H1 (cell line): Measurements from ENCODE around the gene ADRA2C. TPM values are rescaled to one million over a fixed set of nuclear protein-coding genes. Genes with fewer than 3 reads are reported as not detected.

ENCODE experiments used
- CTCF ChIA-PET: fragments of 300-600 bp; sonication (Branson Sonifier 250); formaldehyde crosslinking; loops from one replicate; lab custom pipeline; 2021; ENCODE audit not compliant: partially characterized antibody; lab: Charles Lee
- POLR2A ChIA-PET: fragments of 300-600 bp; sonication (Branson Sonifier 250); formaldehyde crosslinking; loops from one replicate; lab custom pipeline; 2021; ENCODE audit warnings: inconsistent platforms; ENCODE audit not compliant: partially characterized antibody; lab: Charles Lee
- DNase-seq, 2 experiments: peaks; one replicate each; pipeline versions ENCODE4 v3.0.0 to v3.0.0-alpha.2; 2010 to 2022; ENCODE audit warnings: low spot score in 2 of 2, low read depth in 1 of 2, mixed read lengths in 1 of 2
- FAIRE-seq: peaks from 2 replicates; lab custom pipeline; 2011; peaks lifted over from hg19 to GRCh38; lab: Jason Lieb, UNC
- H2AFZ ChIP-seq: 2 replicates; pipeline ENCODE4 v1.8.1; 2012; ENCODE audit warnings: low read length, inconsistent platforms
- H2AK5ac ChIP-seq: 2 replicates; pipeline ENCODE4 v1.6.1; 2013; ENCODE audit warnings: low read depth, low read length
- H2BK120ac ChIP-seq: replicated peaks from 2 replicates; pipeline ENCODE3; 2013; ENCODE audit warnings: low read depth, low read length, inconsistent platforms
- H2BK12ac ChIP-seq: 2 replicates; pipeline ENCODE4 v1.6.1; 2013; ENCODE audit warnings: low read depth, low read length
- H2BK15ac ChIP-seq: 2 replicates; pipeline ENCODE4 v1.6.1; 2013; ENCODE audit warnings: low read length
- H2BK20ac ChIP-seq: 2 replicates; pipeline ENCODE4 v1.6.1; 2013; ENCODE audit warnings: low read length
- H2BK5ac ChIP-seq: 2 replicates; pipeline ENCODE4 v1.6.1; 2013; ENCODE audit warnings: low read depth, low read length
- H3K14ac ChIP-seq: 2 replicates; pipeline ENCODE4 v1.6.1; 2013; ENCODE audit warnings: inconsistent platforms; ENCODE audit not compliant: insufficient read length
- H3K18ac ChIP-seq: 2 replicates; pipeline ENCODE4 v1.6.1; 2013; ENCODE audit warnings: low read length; ENCODE audit errors: extremely low read depth
- H3K23ac ChIP-seq: 2 replicates; pipeline ENCODE4 v1.6.1; 2013; ENCODE audit warnings: inconsistent platforms; ENCODE audit not compliant: insufficient read length
- H3K23me2 ChIP-seq: 2 replicates; pipeline ENCODE4 v1.6.1; 2013; ENCODE audit warnings: low read depth, low read length
- H3K27ac ChIP-seq: 2 replicates; pipeline ENCODE4 v1.6.1; 2011; ENCODE audit warnings: low read depth, low read length, inconsistent platforms
- H3K27me3 ChIP-seq, 4 experiments: replicated peaks in 1 of 4; 1 replicate in 1 of 4; 2 replicates in 3 of 4; pipeline versions ENCODE4 v1.6.1 to v1.8.1; 2011 to 2013; ENCODE audit warnings: low read length in 3 of 4, mild to moderate bottlenecking in 3 of 4, inconsistent platforms in 2 of 4, mixed read lengths in 2 of 4, moderate library complexity in 1 of 4; ENCODE audit not compliant: control insufficient read depth in 3 of 4, insufficient read depth in 3 of 4; ENCODE audit errors: extremely low read depth in 1 of 4
- H3K36me3 ChIP-seq, 4 experiments: 2 replicates each; pipeline versions ENCODE4 v1.6.1 to v1.8.1; 2011 to 2013; ENCODE audit warnings: mild to moderate bottlenecking in 4 of 4, low read length in 3 of 4, moderate library complexity in 2 of 4, control low read depth in 1 of 4, inconsistent platforms in 1 of 4; ENCODE audit not compliant: insufficient read depth in 4 of 4, control insufficient read depth in 2 of 4
- H3K4ac ChIP-seq: replicated peaks from 2 replicates; pipeline ENCODE3; 2013; ENCODE audit warnings: low read length, low read depth, mixed read lengths, inconsistent platforms; ENCODE audit not compliant: insufficient read length
- H3K4me1 ChIP-seq, 4 experiments: replicated peaks in 1 of 4; 1 replicate in 1 of 4; 2 replicates in 3 of 4; pipeline versions ENCODE4 v1.6.1 to v1.8.1; 2011 to 2013; ENCODE audit warnings: low read length in 3 of 4, inconsistent platforms in 2 of 4, mixed read lengths in 1 of 4; ENCODE audit not compliant: insufficient read depth in 4 of 4, control insufficient read depth in 3 of 4
- H3K4me2 ChIP-seq, 2 experiments: 2 replicates each; pipeline versions ENCODE4 v1.6.1 to v1.8.1; 2011 to 2013; ENCODE audit warnings: low read depth in 2 of 2, low read length in 2 of 2, control low read depth in 1 of 2, inconsistent platforms in 1 of 2, mild to moderate bottlenecking in 1 of 2; ENCODE audit not compliant: insufficient read depth in 1 of 2
- H3K4me3 ChIP-seq, 4 experiments: fragments of 200-600, 300-600 bp in 1 of 4; sonication (generic), shearing (Covaris generic), sonication (Bioruptor Twin) in 1 of 4; 2 replicates each; pipeline versions ENCODE4 v1.5.1 to v1.8.1; 2011 to 2016; ENCODE audit warnings: low read length in 4 of 4, low read depth in 3 of 4, control low read depth in 2 of 4, inconsistent platforms in 2 of 4, mild to moderate bottlenecking in 2 of 4, mixed read lengths in 1 of 4, moderate library complexity in 1 of 4; ENCODE audit not compliant: insufficient read depth in 2 of 4; ENCODE audit errors: extremely low read depth in 1 of 4
- H3K56ac ChIP-seq: replicated peaks from 2 replicates; pipeline ENCODE3; 2013; ENCODE audit warnings: low read depth, mild to moderate bottlenecking, mixed read lengths, low read length, inconsistent platforms; ENCODE audit not compliant: insufficient read length
- H3K79me1 ChIP-seq: 2 replicates; pipeline ENCODE4 v1.6.1; 2013; ENCODE audit warnings: low read depth, low read length, control low read depth
- H3K79me2 ChIP-seq, 2 experiments: 2 replicates each; pipeline versions ENCODE4 v1.6.1 to v1.8.1; 2012 to 2013; ENCODE audit warnings: low read length in 2 of 2, mild to moderate bottlenecking in 2 of 2, inconsistent platforms in 1 of 2; ENCODE audit not compliant: insufficient read depth in 2 of 2, control insufficient read depth in 1 of 2
- H3K9ac ChIP-seq, 4 experiments: replicated peaks in 1 of 4; 1 replicate in 1 of 4; 2 replicates in 3 of 4; pipeline versions ENCODE4 v1.6.1 to v1.8.1; 2011 to 2013; ENCODE audit warnings: low read depth in 3 of 4, low read length in 3 of 4, control low read depth in 2 of 4, mild to moderate bottlenecking in 2 of 4, moderate library complexity in 2 of 4, inconsistent platforms in 1 of 4; ENCODE audit errors: extremely low read depth in 1 of 4
- H3K9me3 ChIP-seq, 2 experiments: 2 replicates each; pipeline versions ENCODE4 v1.6.1 to v1.8.1; 2012 to 2013; ENCODE audit warnings: mild to moderate bottlenecking in 2 of 2, moderate library complexity in 2 of 2, control low read depth in 1 of 2, inconsistent platforms in 1 of 2, low read depth in 1 of 2, low read length in 1 of 2, mixed read lengths in 1 of 2; ENCODE audit not compliant: insufficient read depth in 2 of 2
- H4K20me1 ChIP-seq, 2 experiments: replicated peaks in 1 of 2; 2 replicates each; pipeline versions ENCODE3 to v1.8.1; 2011 to 2013; ENCODE audit warnings: inconsistent platforms in 2 of 2, low read length in 2 of 2, mild to moderate bottlenecking in 1 of 2; ENCODE audit not compliant: insufficient read depth in 2 of 2, control insufficient read depth in 1 of 2
- H4K5ac ChIP-seq: 2 replicates; pipeline ENCODE4 v1.6.1; 2013; ENCODE audit warnings: low read length, low read depth, mixed read lengths, inconsistent platforms; ENCODE audit not compliant: insufficient read length
- H4K8ac ChIP-seq: 2 replicates; pipeline ENCODE4 v1.8.0; 2013; ENCODE audit warnings: mild to moderate bottlenecking, moderate library complexity, low read length, inconsistent platforms; ENCODE audit not compliant: insufficient read depth; ENCODE audit errors: extremely low read depth
- H4K91ac ChIP-seq: replicated peaks from 2 replicates; pipeline ENCODE3; 2013; ENCODE audit warnings: low read length, mixed read lengths, inconsistent platforms; ENCODE audit not compliant: insufficient read length
- BCL11A ChIP-seq, 2 experiments: IDR thresholded peaks; one replicate each; pipeline ENCODE4 v1.6.1; 2011; ENCODE audit warnings: low read depth in 2 of 2, low read length in 2 of 2, mild to moderate bottlenecking in 2 of 2
- CBX5 ChIP-seq: fragments of 300-800, 300-1000 bp; sonication (generic); IDR thresholded peaks from 2 replicates; pipeline ENCODE4 v1.7.1; 2016; ENCODE audit warnings: antibody characterized with exemption, low read length, low read depth
- EGR1 ChIP-seq: IDR thresholded peaks from 2 replicates; pipeline ENCODE4 v1.6.1; 2011; ENCODE audit warnings: low read depth, low read length, borderline replicate concordance
- NRF1 ChIP-seq: IDR thresholded peaks from 2 replicates; pipeline ENCODE4 v1.6.1; 2011; ENCODE audit warnings: mild to moderate bottlenecking, low read depth, low read length, improper control_type of control experiment
- RBBP5 ChIP-seq: IDR thresholded peaks from 2 replicates; pipeline ENCODE4 v1.7.1; 2012; ENCODE audit warnings: low read depth, mild to moderate bottlenecking, inconsistent platforms, low read length, moderate library complexity, borderline replicate concordance
- RNF2 ChIP-seq: fragments of 200-900, 300-1000 bp; sonication (generic); IDR thresholded peaks from 2 replicates; pipeline ENCODE4 v1.7.1; 2016; ENCODE audit warnings: borderline replicate concordance, low read depth, mild to moderate bottlenecking, antibody characterized with exemption, low read length; ENCODE audit not compliant: poor library complexity, severe bottlenecking; ENCODE audit errors: missing control alignments
- RXRA ChIP-seq: IDR thresholded peaks from 2 replicates; pipeline ENCODE4 v1.6.1; 2011; ENCODE audit warnings: low read depth, mild to moderate bottlenecking, low read length, moderate library complexity; ENCODE audit not compliant: insufficient read depth
- SIN3A ChIP-seq, 2 experiments: IDR thresholded peaks in 1 of 2; conservative IDR thresholded peaks in 1 of 2; 2 replicates each; pipeline ENCODE4 v1.6.1; 2011 to 2012; ENCODE audit warnings: low read length in 2 of 2, improper control_type of control experiment in 1 of 2, low read depth in 1 of 2, mild to moderate bottlenecking in 1 of 2
- SP1 ChIP-seq: IDR thresholded peaks from 2 replicates; pipeline ENCODE4 v1.6.1; 2011; ENCODE audit warnings: low read depth, low read length
- TAF1 ChIP-seq: IDR thresholded peaks from 2 replicates; pipeline ENCODE4 v1.6.1; 2011; ENCODE audit warnings: mild to moderate bottlenecking, low read depth, low read length
- TBP ChIP-seq: IDR thresholded peaks from 2 replicates; pipeline ENCODE4 v1.6.1; 2011; ENCODE audit warnings: low read depth, low read length, improper control_type of control experiment
- TEAD4 ChIP-seq: IDR thresholded peaks from 2 replicates; pipeline ENCODE4 v1.6.1; 2012; ENCODE audit warnings: low read depth, low read length, inconsistent platforms, mixed read lengths
- WGBS, 2 experiments: shearing (Covaris generic) in 1 of 2; methylation state at CpG; one replicate each; pipeline versions ENCODE4 v1.1.6 to v1.1.7; 2013 to 2015; ENCODE audit warnings: low lambda C conversion rate in 2 of 2, mixed read lengths in 2 of 2, inconsistent platforms in 1 of 2, low coverage in 1 of 2, missing lambda C conversion rate in 1 of 2; ENCODE audit not compliant: insufficient replicate concordance in 2 of 2, insufficient coverage in 1 of 2, insufficient read length in 1 of 2; ENCODE audit errors: extremely low coverage in 1 of 2, missing lambda C conversion rate in 1 of 2; 5-methylcytosine and 5-hydroxymethylcytosine counted together
- polyA plus RNA-seq, 7 experiments: library from polyadenylated mRNA; depleted of rRNA in 3 of 7; stranded (reverse) in 5 of 7; unstranded in 2 of 7; fragments of >200 nt in 5 of 7; fragments of 200-250 nt in 2 of 7; gene quantifications; 1 replicate in 5 of 7; 2 replicates in 1 of 7; 4 replicates in 1 of 7; pipeline versions ENCODE4 v1.2.1 to v1.2.3, GENCODE V29; 2011 to 2013; ENCODE audit warnings: missing spikeins in 2 of 7, mixed read lengths in 2 of 7
- total RNA-seq: library from RNA; stranded (reverse); fragmentation: NEBNext Ultra II Directional; extraction: Animal tissue kit (Norgen Biotek cat#: 25700); gene quantifications from 2 replicates; pipeline ENCODE4 v1.2.1, GENCODE V29; 2021
- TF ChIP-seq, protein P1 (sequence below): IDR thresholded peaks from 2 replicates; pipeline ENCODE4 v1.6.1; 2011; ENCODE audit warnings: low read length, improper control_type of control experiment

The ADRA2C gene
- total and polyA plus RNA-seq, 2 of the 8 experiments (the other 6 are each of a cell fraction or from before 2014, with no cell fraction given), result 14.6 to 14.8 TPM

DNA sequence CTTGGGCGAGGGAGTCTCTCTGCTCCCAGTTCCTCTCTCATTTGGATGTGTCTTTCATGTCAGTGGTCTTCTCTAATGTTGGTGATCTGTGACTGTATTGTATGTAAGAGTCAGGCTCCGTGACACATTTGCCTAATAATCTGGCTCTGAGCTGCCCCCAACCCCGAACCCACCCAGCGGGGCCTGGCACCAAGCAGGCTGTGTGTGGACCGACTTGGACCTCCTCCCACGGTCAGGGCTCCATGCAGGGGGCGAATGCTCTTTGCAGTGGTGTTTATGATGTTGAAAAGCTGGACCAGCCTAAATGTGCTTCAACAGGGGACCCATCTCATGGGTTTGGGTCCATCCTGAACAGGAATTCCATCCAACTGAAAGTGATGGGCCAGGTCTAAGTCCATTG, 47.0 kb upstream of the ADRA2C start:
- no peak overlapping the region for H2AFZ ChIP-seq
- H2BK120ac ChIP-seq, result no peak overlapping the region
- FAIRE-seq (no peak), DNase-seq (no peak)
- H3K4me1 ChIP-seq, result peaks cover 0 to 8% (median 5%) of the 10 kb centered on the region in 4 experiments; a peak in 4 of 7 replicates
- H2BK20ac ChIP-seq, result no peak overlapping the region
- H3K27me3 ChIP-seq, result peaks cover 0 to 9% (median 7%) of the 10 kb centered on the region in 4 experiments; a peak in 5 of 7 replicates
- H3K23me2 ChIP-seq, result peaks cover 7% of the 10 kb centered on the region; the same call in 1 of the 2 replicates
- ChIA-PET CTCF (interaction anchor here (1.1 kb wide), 1 partner anchor 11 kb away, joined by 3 read pairs; no protein-coding TSS in a partner anchor), POLR2A (no interaction called here)
- no peak overlapping the region for H3K9ac ChIP-seq
- H2BK5ac ChIP-seq, result no peak overlapping the region
- H3K9me3 ChIP-seq, result peaks cover 7 to 10% of the 10 kb centered on the region in 2 experiments; a peak in 3 of 4 replicates
- H2AK5ac ChIP-seq, result no peak overlapping the region
- H3K18ac ChIP-seq, result no peak overlapping the region
- 93% methylated on average over 7 of the region's 7 CpGs; no CpG with 5 or more reads in 1 of the 2 experiments for WGBS, 2 experiments
- no peak overlapping the region for H4K5ac ChIP-seq
- H3K79me1 ChIP-seq, result no peaks in the 10 kb centered on the region
- H4K20me1 ChIP-seq, result peaks cover 0 to 7% of the 10 kb centered on the region in 2 experiments
- no peak overlapping the region for H2BK12ac ChIP-seq
- H3K4me3 ChIP-seq, result no peak overlapping the region
- H4K8ac ChIP-seq, result no peak overlapping the region
- H3K36me3 ChIP-seq, result no peaks in the 10 kb centered on the region; a peak in 2 of 8 replicates
- H3K79me2 ChIP-seq, result no peaks in the 10 kb centered on the region
- no peak overlapping the region for H3K14ac ChIP-seq
- no peak overlapping the region for H2BK15ac ChIP-seq
- H3K4me2 ChIP-seq, result no peak overlapping the region
- no peak overlapping the region for H4K91ac ChIP-seq
- no peak overlapping the region for H3K23ac ChIP-seq
- no peak overlapping the region for H3K27ac ChIP-seq
- no peak for TF ChIP-seq TAF1
- no peak for TF ChIP-seq RXRA
- TF ChIP-seq BCL11A (IDR thresholded peaks at IDR 0.05; ENCODE audit: low read depth in 2 of 2, low read length in 2 of 2), result no peak
- no peak for TF ChIP-seq RBBP5
- TF ChIP-seq, protein P1, sequence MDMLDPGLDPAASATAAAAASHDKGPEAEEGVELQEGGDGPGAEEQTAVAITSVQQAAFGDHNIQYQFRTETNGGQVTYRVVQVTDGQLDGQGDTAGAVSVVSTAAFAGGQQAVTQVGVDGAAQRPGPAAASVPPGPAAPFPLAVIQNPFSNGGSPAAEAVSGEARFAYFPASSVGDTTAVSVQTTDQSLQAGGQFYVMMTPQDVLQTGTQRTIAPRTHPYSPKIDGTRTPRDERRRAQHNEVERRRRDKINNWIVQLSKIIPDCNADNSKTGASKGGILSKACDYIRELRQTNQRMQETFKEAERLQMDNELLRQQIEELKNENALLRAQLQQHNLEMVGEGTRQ, result no peak
- no peak for TF ChIP-seq NRF1
- TF ChIP-seq SIN3A (conservative IDR thresholded peaks at IDR 0.05 in 1 of 2, IDR thresholded peaks at IDR 0.05 in 1 of 2; ENCODE audit: low read depth in 1 of 2, low read length in 2 of 2), result no peak
- TF ChIP-seq TEAD4, result no peak
- TF ChIP-seq RNF2, result no peak
- TF ChIP-seq TBP, result no peak
- TF ChIP-seq CBX5, result no peak
- TF ChIP-seq EGR1, result no peak
- no peak for TF ChIP-seq SP1
- no peak overlapping the region for H3K4ac ChIP-seq
- no peak overlapping the region for H3K56ac ChIP-seq
